Prostate gland (tissue), 2 donors: ENCODE results near the gene ATP13A3. TPM values are rescaled to one million over a fixed set of nuclear protein-coding genes. Genes with fewer than 3 reads are reported as not detected.

Experiments used
- DNase-seq: peaks from one replicate; pipeline ENCODE4 v3.0.0-alpha.2; 2019; ENCODE audit warnings: low spot score
- H3K27ac ChIP-seq, 2 donors: fragments of 200-600 bp; sonication (generic); 2 replicates each; pipeline ENCODE4 v1.5.1; 2017 to 2019
- H3K27me3 ChIP-seq: fragments of 200-600 bp; sonication (generic); replicated peaks from 2 replicates; pipeline ENCODE4 v1.5.1; 2019; ENCODE audit not compliant: insufficient read depth
- H3K36me3 ChIP-seq, 2 donors: fragments of 200-600 bp; sonication (generic); 1 replicate in 1 of 2; 2 replicates in 1 of 2; pipeline versions ENCODE4 v1.5.1 to v1.8.1; 2017 to 2019
- H3K4me1 ChIP-seq: fragments of 200-600 bp; sonication (generic); replicated peaks from 2 replicates; pipeline ENCODE4 v1.5.1; 2019
- H3K4me3 ChIP-seq, 2 donors: fragments of 200-600 bp; sonication (generic); 2 replicates each; pipeline ENCODE4 v1.5.1; 2017 to 2019
- H3K9me3 ChIP-seq: fragments of 200-600 bp; sonication (generic); 2 replicates; pipeline ENCODE4 v1.5.1; 2017
- CTCF ChIP-seq, 4 experiments: fragments of 200-600 bp in 2 of 4; fragments of 450-650 bp in 2 of 4; sonication (generic) in 2 of 4; IDR thresholded peaks; 1 replicate in 3 of 4; 2 replicates in 1 of 4; pipeline ENCODE4 v1.5.1; 2016 to 2019; ENCODE audit warnings: antibody characterized with exemption in 4 of 4, mild to moderate bottlenecking in 2 of 4, moderate library complexity in 2 of 4
- POLR2A ChIP-seq: fragments of 450-650 bp; IDR thresholded peaks from one replicate; pipeline ENCODE4 v1.6.1; 2016; ENCODE audit warnings: antibody characterized with exemption, mild to moderate bottlenecking
- POLR2AphosphoS5 ChIP-seq: sonication (generic); formaldehyde crosslinking; IDR thresholded peaks from one replicate; pipeline ENCODE4 v1.6.1; 2017; ENCODE audit warnings: antibody characterized with exemption
- WGBS: methylation state at CpG from one replicate; pipeline ENCODE4 v1.1.5; 2018; 5-methylcytosine and 5-hydroxymethylcytosine counted together
- intact Hi-C: fragments of 100-400 bp; cut with DNase I; formaldehyde crosslinking; loops from one replicate; pipeline ENCODE4 v1.14.2; 2022
- total RNA-seq, 2 donors: library from RNA; depleted of rRNA; stranded (reverse); fragments of >200 nt; gene quantifications; one replicate each; pipeline ENCODE4 v1.1.0, GENCODE V29; 2016

ATP13A3 gene
- total RNA-seq, 2 donors from 2014 or later = 75.4 to 80.4 TPM

DNA sequence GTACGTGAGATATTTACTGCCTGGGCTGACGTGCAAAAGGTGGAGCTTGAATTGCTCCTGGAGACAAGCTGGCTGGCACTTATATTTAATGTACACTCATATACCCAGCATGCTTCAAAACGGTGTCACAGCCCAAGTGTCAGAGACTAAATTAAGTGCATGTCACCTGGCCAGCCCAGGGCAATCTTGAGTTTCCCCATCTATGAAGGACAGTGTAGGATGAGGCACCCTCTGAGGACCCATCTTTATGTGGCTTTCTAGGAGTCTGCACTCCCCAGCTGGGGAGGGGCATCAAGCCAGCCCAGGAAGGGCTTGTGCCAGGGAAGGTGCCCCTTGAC, 122.5 kb downstream of the ATP13A3 start:
- Histone ChIP-seq H3K27me3 (peaks cover 8% of the 10 kb centered on the region), H3K9me3 (no peaks in the 10 kb centered on the region), H3K4me3 (no peak overlapping the region), H3K27ac (no peak overlapping the region), H3K36me3 (no peaks in the 10 kb centered on the region), H3K4me1 (no peaks in the 10 kb centered on the region)
- WGBS = 81% methylated on average over 3 of the region's 3 CpGs
- intact Hi-C loops = no loop called here
- no peak for DNase-seq
- no peak for TF ChIP-seq POLR2AphosphoS5
- TF ChIP-seq CTCF (IDR thresholded peaks at IDR 0.05) = no peak
- no peak for TF ChIP-seq POLR2A

DNA sequence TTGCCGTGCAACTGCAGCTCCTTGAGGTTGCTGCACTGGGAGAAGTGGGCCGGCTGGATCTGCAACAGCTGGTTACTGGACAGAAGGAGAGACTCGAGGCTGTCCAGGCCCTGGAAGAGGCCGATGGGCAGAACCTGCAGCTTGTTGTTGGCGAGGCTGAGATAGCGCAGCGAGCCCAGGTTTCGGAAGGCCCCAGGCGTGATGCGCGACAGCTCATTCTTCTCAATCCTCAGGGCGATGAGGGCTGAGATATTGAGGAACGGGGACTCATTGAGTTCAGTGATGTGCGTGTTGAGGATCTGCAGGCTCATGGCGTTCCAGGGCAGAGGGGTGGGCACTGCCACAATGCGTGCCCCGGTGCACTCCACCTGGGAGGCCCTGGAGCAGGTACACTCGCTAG, 126.2 kb downstream of the ATP13A3 start:
- Histone ChIP-seq H3K27ac (no peak overlapping the region), H3K36me3 (no peaks in the 10 kb centered on the region), H3K4me1 (no peaks in the 10 kb centered on the region), H3K27me3 (no peaks in the 10 kb centered on the region), H3K4me3 (no peak overlapping the region), H3K9me3 (no peaks in the 10 kb centered on the region)
- intact Hi-C loops = no loop called here
- TF ChIP-seq POLR2A (no peak), POLR2AphosphoS5 (no peak), CTCF (IDR thresholded peaks at IDR 0.05) (no peak)
- DNase-seq = no peak
- WGBS = 93% methylated on average over 18 of the region's 18 CpGs

DNA sequence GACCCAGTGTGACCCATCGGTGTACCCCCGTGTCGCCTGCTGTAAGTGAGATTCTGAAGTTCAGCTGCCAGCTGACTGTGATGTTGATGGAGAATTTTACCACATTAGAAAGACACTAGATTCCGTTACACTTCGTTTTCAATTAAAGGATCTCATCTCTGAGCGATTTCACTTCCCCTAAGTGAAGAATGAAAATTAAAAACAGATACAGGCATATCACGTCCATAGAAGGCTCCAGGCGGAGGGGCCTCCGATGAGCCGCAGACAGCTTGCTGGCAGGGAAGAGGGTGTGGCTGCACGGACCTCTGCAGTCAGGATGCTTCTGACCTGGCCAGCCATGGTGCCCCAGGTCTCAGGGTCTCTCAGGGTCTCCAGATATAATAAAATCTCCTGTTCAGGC, 129.1 kb downstream of the ATP13A3 start:
- WGBS = 82% methylated on average over 11 of the region's 11 CpGs
- Histone ChIP-seq H3K9me3 (no peaks in the 10 kb centered on the region), H3K36me3 (no peaks in the 10 kb centered on the region), H3K27ac (no peak overlapping the region), H3K4me1 (no peaks in the 10 kb centered on the region), H3K4me3 (no peak overlapping the region), H3K27me3 (no peaks in the 10 kb centered on the region)
- DNase-seq = no peak
- intact Hi-C loops = loop anchor here (10.0 kb wide), 1 partner anchor 693 kb away; no protein-coding TSS in a partner anchor
- TF ChIP-seq POLR2AphosphoS5 (no peak), CTCF (IDR thresholded peaks at IDR 0.05) (no peak), POLR2A (no peak)

DNA sequence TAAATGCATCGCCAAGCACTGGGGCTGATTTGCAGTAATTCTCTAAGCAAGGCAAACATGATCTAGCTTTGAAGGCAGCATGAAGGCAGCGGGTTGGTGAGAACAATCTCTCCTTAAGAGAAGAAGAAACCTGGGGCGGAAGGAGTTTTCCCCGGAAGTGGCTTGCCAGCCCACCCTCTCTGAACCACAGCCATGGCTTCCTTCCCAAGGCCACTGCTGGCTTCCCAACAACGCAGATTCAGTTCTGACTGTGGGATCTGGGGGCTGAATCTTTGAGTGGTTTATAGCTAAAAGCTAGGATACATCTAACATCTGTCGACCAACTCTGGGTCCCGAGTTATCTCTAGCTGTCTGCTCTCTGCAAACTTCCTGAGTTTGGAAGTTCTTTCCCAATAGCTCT, 131.4 kb downstream of the ATP13A3 start:
- WGBS = 73% methylated on average over 7 of the region's 7 CpGs
- H3K27me3 ChIP-seq = no peaks in the 10 kb centered on the region
- no peaks in the 10 kb centered on the region for H3K4me1 ChIP-seq
- no peak for DNase-seq
- H3K36me3 ChIP-seq = no peaks in the 10 kb centered on the region
- no peak for TF ChIP-seq POLR2AphosphoS5
- TF ChIP-seq POLR2A = no peak
- TF ChIP-seq CTCF (IDR thresholded peaks at IDR 0.05) = no peak
- H3K4me3 ChIP-seq = no peak overlapping the region
- H3K27ac ChIP-seq = no peak overlapping the region
- H3K9me3 ChIP-seq = no peaks in the 10 kb centered on the region
- intact Hi-C loops = loop anchor here (10.0 kb wide), 1 partner anchor 691 kb away; no protein-coding TSS in a partner anchor

DNA sequence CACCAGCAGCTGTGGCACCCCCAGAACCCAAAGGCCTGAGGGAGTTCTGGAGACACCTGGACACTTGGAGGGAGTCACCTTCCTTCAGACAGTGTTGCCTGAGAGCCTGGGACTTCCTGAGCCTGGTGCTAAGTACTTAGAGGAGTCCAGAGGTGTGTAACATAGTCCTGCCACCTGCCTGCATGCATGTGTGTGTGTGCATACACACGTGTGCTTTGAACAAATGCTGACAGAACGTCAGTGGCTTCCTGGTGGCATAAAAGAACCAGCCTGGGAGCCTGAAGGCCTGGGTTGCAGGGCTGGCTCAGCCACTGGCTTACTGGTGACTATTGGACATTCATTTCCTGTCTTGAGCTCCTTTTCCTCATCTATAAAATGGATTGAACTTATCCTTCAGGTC, 132.5 kb downstream of the ATP13A3 start:
- DNase-seq = no peak
- intact Hi-C loops = loop anchor here (10.0 kb wide), 1 partner anchor 690 kb away; no protein-coding TSS in a partner anchor
- no peaks in the 10 kb centered on the region for H3K27me3 ChIP-seq
- no peaks in the 10 kb centered on the region for H3K9me3 ChIP-seq
- no peaks in the 10 kb centered on the region for H3K36me3 ChIP-seq
- no peak overlapping the region for H3K27ac ChIP-seq
- no peak for TF ChIP-seq CTCF (IDR thresholded peaks at IDR 0.05)
- TF ChIP-seq POLR2A = no peak
- no peak for TF ChIP-seq POLR2AphosphoS5
- no peaks in the 10 kb centered on the region for H3K4me1 ChIP-seq
- no peak overlapping the region for H3K4me3 ChIP-seq
- WGBS = 77% methylated on average over 2 of the region's 2 CpGs
